RPMI8226 (cell line): ENCODE results near the gene CHST10.
"Not testable (repeated sequence)": the region's sequence is repeated elsewhere in the genome, so short reads cannot be mapped to it uniquely, and the experiment has no call there.

ENCODE experiments used
- DNase-seq: peaks from one replicate; pipeline ENCODE4 v3.0.0-alpha.2; 2015

CHST10 gene

DNA sequence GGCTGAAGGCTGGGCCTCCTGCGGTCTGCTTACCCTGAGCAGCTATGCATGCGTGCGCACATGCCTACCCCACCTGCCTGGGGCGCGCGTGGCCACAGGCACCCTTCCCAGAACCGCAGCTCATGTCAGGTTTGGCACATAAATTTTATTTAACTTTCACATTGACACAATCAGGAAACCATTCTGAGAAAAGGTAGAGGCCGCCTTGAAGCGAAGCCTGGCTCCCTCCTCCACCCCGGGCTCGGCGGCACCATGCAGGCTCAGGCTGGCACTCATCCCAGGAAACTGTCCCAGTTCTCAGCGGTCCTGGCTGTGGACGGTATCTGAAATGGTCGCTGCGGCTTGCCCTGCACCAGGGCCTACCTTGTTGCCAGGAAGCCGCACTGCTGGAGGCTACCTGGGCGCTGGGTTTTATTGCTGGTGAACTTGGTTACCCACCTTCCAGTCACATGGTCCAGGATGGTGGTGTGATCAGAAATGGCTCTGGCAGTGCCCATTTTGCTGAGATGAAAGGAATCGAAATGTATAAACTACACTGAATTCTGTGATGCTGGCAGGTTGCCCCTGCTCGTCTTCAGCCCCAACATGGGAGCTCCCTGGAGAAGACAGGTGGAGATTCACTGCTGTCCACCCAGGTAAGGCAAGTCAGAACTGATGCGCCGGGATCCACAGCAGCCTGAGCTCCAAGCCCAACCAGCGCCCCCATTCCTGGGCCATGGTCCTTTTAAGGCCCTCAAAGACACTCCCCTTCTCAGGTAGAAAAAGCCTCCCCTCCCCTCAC, 25.5 kb downstream of the CHST10 start:
- DNase-seq = no peak

- DNase-seq = no peak
Measured at GRCh38 chr2:100390001-100390940, 27.2 kb downstream of the CHST10 start.

DNA sequence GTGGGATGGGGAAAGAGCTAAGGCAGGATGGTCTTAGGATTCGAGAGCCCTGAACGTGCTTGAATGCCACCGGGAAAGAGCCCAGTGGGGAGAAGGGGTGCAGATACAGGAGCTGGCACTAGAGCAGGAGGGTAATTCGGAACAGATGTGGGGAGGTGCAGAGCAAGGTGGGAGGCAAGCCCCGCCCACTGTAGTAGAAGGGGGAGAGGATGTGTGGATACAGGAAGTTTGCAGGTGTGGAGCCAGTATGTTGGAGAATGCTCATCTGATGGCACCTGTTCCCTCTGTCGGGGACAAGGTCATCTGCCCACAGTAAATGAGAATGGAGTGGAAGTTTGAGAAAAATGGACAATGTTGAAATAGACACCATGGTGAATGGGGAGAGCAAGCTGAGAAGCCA, 28.8 kb downstream of the CHST10 start:
- DNase-seq = no peak

DNA sequence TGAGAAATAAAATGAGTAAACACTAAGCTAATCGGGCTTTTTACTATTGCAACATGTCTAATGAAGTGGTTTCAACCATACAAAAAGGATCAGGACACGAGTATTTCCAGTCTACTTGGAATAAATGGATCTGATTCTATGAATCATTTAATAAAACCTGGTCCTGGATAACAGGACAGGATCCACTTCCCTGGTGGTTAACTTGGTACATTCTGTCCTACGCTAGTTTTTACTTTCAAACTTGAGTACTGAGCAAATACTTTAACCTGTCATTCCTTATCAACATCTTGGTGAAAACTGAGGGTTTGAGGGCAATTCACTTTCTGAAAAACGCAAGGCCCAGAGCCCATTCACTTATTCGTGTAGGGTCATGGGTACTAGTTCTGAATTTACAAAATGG, 33.5 kb downstream of the CHST10 start:
- DNase-seq = no peak

GRCh38 chr2:100383306-100383705, 34.2 kb downstream of the CHST10 start:
- DNase-seq = no peak

- peak; percentile 78 for DNase-seq
Measured at GRCh38 chr2:100381240-100381639, 36.2 kb downstream of the CHST10 start.

GRCh38 chr2:100380681-100381080, 36.8 kb downstream of the CHST10 start:
- DNase-seq = no peak

- no peak for DNase-seq
Measured at GRCh38 chr2:100376836-100377235, 40.6 kb downstream of the CHST10 start.

- DNase-seq = no peak
Measured at GRCh38 chr2:100367163-100367562, 50.3 kb downstream of the CHST10 start.

DNA sequence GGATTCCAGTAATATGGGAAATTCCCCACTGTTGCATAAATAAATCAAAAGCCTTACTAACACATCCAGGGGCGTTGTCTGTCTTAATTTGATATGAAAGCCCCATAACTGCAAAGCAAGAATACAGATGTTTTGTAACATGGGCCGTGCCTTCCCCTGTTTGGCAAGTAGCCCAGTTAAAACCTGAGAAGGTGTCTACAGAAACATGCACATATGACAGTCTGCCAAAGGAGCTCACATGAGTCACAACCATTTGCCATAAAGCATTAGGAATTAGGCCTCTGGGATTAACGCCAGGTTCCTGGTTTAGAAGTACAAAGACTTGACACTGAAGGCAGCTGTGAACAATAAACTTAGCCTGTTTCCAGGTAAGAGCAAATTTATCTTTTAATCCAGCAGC, 52.0 kb downstream of the CHST10 start:
- peak; percentile 32 for DNase-seq

- not testable (repeated sequence) for DNase-seq
Measured at GRCh38 chr2:100362269-100362668, 55.2 kb downstream of the CHST10 start.

DNA sequence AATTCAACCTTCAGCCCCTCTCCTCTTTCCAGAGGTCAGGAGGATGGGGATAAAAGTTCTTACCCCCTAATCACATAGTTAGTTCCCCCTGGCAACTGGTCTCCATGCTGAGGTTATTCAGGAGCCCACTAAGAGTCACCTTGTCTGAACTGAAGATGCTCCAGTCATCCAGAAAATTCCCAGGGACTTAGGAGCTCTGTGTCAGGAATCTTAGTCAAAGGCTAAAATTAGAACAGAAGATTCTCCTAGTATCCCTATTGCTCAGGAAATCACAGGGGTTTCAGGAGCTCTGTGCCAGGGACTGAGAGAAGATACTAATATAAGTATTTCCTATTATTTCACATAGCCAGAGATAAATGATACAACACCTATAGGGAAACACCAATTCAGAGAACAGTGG, 57.9 kb downstream of the CHST10 start:
- DNase-seq = no peak

- no peak for DNase-seq
Measured at GRCh38 chr2:100358554-100358953, 58.9 kb downstream of the CHST10 start.

- no peak for DNase-seq
Measured at GRCh38 chr2:100352521-100352920, 64.9 kb downstream of the CHST10 start.

DNA sequence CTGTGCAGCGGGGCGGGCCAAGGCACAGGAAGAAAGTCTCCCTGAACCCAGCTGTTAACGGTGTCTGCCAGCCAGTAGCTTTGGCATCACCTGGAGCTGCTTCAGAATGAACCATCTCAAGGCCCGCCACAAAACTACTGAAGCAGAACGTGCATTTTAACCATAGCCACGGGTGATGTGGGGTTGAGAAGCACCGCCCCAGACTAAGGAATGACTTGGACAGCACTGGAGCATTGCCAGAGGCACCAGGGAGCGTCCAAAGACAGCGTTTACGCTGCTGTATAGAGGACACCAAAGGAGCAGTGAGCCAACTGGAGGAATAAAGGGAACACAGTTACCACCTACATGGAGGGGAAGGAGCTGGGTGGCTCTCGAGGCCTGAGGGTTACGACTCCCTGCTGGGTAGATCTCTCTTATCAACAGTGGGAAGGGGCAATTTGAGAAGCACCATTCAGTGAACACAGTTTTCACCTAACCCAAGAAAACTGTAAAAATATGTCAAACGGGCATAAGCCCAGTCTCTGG, 66.7 kb downstream of the CHST10 start:
- no peak for DNase-seq

DNA sequence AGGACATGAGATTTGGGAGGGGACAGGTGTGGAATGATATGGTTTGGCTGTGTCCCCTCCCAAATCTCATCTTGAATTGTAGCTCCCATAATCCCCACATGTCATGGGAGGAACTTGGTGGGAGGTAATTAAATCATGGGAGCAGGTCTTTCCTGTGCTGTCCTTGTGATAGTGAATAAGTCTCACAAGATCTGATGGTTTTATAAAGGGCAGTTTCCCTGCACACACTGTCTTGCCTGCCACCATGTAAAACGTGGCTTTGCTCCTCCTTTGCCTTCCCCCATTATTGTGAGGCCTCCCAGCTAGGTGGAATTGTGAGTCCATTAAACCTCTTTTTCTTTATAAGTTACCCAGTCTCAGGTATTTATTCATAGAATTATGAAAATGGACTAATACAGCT, 72.3 kb downstream of the CHST10 start:
- DNase-seq = not testable (repeated sequence)

GRCh38 chr2:100344433-100344832, 73.0 kb downstream of the CHST10 start:
- no peak for DNase-seq

DNA sequence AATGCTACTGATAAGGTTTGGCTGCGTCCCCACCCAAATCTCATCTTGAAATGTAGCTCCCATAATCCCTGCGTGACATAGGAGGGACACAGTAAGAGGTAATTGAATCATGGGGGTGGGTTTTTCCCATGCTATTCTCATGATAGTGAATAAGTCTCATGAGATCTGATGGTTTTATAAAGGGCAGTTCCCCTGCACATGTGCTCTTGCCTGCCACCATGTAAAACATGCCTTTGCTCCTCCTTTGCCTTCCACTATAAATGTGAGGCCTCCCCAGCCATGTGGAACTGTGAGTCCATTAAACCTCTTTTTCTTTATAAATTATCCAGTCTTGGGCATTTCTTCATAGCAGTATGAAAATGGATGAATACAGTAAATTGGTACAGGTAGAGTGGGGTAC, 75.0 kb downstream of the CHST10 start:
- not testable (repeated sequence) for DNase-seq
